DMS53 (cell line): Measurements from ENCODE around the gene PLD1.
"Not testable (repeated sequence)": the region's sequence is repeated elsewhere in the genome, so short reads cannot be mapped to it uniquely, and the experiment has no call there.

Experiments
- DNase-seq: peaks from one replicate; lab custom pipeline; 2025; lab: John Stamatoyannopoulos, UW

Gene PLD1

GRCh38 chr3:171607452-171607851 is 202.8 kb downstream of the PLD1 start:
- DNase-seq, result no peak

DNA sequence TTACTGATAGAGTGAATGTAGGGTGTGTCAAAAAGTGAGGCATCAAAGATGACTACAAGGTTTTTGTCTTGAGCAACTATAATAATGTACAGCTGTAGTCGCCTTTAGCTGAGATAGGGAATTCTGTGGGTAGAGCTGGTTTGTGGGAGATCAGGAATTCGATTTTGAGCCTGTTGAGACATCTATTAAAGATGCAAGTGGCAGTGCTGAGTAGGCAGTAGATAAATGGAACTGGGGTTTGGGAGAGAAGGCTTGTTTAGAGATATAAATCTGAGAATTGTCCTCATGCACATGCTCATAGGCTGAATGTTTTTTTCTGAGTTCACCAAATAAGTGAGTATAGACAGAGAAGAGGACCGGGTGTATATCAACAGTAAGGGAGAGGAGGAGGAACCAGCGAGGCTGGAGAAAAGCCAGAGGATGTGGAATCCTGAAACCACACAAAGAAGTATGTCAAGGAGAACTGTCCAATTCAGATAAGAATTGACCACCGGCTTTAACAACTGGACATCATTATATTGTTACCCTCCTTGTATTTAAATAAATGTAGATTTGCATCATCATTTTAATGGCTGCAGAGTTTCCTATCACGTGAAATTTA is 204.0 kb downstream of the PLD1 start:
- no peak for DNase-seq

DNA sequence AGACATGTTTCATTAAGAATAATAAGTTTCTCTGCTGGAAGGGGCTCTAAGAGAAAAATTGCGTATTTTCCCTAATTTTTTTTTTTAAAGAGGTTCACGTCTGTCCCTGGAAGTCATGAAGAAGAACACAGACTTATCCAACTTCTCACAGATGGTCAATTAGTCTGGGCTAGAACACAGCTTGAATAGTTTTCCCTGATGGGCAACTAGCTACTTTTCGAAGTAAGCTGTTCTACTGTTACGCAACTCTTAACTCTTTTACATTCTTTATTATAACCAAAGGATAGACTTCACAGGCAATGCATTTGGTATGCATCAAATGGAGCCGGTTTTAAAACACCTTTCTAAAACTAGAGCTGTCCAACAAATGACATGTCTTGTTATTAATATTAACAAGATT is 205.9 kb downstream of the PLD1 start:
- DNase-seq, result no peak

GRCh38 chr3:171602072-171602471 is 208.2 kb downstream of the PLD1 start:
- DNase-seq, result no peak

GRCh38 chr3:171600030-171600429 is 210.3 kb downstream of the PLD1 start:
- no peak for DNase-seq

GRCh38 chr3:171598990-171599389 is 211.3 kb downstream of the PLD1 start:
- no peak for DNase-seq

GRCh38 chr3:171592786-171593185 is 217.5 kb downstream of the PLD1 start:
- DNase-seq, result no peak

DNA sequence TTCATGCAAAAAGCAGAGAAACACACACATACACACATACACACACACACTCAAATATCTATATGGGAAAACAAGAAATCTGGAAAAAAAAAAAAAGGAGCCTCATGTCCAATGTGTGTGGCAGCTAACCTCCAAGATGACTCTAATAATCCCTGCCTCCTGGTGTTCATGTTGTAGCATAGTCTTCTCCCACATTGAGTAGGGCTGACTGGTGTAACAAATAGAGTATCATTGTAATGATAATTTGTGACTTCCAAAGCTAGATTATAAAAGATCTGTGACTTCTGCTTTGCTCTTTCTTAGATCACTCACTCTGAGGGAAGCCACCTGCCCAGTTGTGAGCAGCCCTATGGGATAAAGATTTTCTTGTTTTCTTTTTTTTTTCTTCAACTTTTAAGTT is 219.2 kb downstream of the PLD1 start:
- no peak for DNase-seq

DNA sequence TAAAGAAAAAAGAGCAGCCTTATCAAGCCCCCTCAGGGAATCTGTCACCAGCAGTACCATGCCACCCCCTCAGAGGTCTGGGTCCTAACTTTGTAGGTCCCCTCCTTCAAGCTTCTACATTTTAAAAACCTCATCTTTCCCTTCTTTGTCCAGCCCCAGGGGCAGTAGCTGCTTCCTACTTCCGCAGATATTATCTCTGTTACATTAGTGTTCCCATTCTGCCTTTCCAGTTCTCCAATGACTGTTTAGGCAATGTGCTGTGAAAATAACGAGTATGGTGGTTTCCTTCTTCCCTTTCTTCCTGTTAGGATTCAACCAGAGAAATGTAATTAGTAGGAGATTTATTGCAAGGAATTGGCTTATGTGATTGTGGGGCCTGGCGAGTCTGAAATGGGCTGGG is 224.0 kb downstream of the PLD1 start:
- DNase-seq, result no peak

GRCh38 chr3:171585039-171585438 is 225.2 kb downstream of the PLD1 start:
- no peak for DNase-seq

DNA sequence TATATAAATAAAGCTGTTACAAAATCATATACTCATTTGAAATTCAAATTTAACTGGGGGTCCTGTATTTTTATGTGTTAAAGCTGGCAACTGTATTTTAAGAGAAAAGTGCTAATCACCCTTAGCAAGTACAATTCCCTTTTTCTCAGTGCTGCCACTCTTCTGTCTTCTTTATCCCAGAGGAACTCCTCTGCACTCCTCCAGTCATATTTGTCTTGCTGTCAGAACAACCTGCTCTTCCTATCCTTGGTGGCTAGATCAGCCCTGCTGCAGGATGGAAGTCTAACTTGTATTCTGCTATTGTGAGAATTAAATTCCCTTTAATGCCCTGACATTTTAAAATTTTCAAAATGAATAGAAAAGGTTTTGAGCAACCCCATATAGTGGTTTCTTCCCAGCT is 226.2 kb downstream of the PLD1 start:
- DNase-seq, result no peak

DNA sequence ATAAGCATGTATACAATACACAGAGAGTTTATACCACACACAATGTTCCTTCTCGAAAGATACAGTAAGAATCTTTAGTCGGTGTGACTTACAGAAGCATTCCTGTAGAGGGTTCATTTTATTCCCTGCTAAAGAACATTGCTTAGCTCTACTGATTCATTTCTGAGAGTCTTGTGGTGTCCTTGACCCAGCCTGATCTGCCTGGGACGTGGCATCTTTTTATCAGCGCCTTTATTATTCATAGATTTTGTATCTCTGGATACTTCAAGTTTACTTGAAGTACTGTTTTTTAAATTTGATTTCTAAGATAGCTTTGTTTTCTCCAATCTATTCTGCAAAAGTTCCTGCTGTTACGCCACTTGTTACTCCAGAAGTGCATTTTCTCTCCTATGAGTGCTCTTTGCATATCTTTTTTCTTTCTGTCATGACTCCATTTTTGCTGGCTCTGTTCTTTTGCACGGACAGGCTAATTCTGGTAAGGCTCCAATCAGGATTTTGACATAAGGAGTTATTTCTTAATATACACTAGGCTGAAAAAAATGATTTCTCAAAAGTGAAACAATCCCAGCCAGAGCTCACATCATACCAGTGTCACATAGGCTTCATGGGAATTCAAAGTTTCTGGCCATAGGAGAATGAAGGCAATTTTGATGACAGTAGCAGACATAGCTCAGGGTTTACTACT is 235.6 kb downstream of the PLD1 start:
- no peak for DNase-seq

DNA sequence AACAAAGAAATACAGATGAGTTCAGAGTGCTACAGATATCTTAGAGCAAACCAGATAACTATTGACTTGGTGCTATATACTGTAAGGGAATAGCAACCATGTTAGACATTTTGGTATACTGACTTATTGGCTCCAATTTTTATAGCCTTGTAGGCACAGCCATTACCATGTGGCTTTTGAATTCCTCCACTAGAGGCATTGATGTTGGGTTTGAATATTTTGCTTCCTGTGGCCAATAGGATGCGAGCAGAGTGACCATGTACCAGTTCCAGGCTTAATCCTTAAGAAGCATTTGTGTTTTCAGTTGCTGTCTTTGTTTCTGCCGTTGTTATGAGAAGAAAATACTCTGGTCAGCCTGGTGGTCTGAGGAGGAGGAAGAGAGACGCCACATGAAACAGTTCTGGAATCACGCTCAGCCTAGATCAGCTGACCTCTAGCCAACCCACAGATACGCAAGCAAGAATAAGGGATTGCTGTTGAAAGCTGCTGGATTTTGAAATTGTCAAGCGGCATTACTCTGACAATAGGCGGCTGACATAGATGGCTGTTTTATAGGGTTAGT is 240.6 kb downstream of the PLD1 start:
- DNase-seq, result no peak

DNA sequence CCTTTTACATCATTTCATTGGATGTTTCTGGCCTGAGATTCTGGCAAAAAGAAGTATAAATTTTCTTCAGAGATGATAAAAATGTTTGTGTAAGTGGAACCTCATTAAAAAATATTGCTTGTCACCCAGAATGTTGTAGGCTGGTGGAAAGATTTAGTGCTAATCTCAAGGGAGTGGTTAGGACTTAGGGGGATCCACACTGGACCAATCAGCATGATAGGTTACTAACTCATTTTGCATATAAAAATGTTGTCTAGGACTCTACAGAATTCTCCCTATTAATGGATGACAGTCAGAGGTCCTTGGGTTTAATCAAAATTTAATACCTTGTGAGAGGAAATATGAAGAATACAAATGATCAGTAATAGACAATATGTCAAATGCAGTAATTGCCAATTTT is 241.5 kb downstream of the PLD1 start:
- no peak for DNase-seq

- peak; percentile 67 for DNase-seq
These were observed 243.4 kb downstream of the PLD1 start for GRCh38 chr3:171566803-171567422.

DNA sequence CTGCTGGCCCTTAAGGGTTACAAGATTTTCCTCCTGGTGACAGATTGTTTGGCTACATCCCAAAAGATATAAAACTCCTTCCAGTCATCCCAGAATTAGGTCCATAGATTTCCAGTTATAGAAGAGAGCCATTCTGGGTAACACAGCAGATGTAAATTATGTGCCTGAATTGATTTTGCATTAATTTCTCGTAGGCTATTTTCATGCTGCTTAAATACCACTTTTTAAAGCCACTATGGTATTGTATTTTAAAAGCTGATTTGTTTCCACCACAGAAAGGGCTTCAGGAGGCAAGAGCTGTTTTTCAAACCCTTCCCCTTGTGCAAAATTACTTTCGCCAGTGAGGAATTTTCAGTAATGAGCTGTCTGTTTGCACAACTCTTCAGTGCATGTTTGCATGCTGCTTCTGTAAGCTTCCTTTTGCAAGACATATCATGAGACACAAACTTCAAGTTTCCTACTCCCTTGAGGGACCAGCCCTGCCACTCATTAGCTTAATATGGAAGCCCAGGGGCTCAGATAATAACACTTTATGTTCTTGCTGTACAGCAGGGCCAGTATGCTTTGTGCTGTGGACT is 244.7 kb downstream of the PLD1 start:
- DNase-seq, result peak; percentile 41

DNA sequence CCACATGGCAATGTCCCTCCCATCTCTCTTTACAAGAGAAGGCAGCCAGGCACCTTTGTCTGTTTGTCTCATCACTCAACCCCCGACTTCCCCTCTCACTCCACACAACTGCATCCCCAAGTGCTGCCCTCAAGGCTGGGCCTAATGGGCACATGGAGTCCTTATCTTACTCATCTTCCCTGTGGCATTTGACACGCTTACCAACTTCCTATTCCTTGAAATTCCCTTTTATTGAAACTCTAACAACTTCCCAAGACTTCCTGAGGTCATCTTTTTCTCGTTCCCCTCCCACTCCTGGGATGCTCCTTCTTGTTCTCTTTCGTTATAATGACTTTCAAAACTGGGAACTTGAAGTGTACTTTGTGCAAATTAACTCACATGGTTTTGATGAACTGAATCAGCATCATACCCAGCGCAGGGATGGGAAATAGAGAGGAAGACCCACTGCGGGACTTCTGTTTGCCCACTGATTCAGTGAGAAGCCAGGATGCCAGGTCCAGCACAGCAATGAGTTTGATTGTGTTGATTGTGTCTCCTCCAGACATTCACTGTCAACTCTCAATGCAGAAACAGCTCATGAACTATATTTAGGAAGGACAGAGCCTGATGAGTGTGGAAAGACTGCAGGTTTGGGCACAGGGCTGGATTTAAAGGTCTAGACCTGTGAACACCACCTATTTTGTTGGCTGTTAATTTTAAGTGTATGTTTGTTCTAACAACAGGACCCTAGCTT is 245.4 kb downstream of the PLD1 start:
- no peak for DNase-seq

DNA sequence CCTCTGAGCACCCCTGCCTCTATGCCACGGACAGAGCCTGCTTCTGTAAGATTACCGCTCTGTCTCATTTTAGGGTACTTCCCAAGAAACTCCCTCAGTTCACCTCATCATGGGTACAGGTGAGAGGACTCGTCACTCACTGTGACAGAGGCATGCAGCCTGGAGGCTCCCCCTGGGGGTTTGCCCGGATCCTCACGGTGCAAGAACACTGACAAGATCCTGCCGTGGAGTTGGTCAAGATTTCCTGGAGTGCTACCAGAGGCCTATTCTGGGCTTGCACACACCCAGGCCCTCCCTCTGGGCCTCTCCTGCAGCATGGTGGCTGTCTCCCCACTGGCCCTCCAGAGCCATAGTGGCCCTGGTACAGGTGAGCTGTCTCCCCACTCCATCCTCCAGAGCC is 247.0 kb downstream of the PLD1 start:
- DNase-seq, result no peak

GRCh38 chr3:171562459-171562858 is 247.8 kb downstream of the PLD1 start:
- not testable (repeated sequence) for DNase-seq

- DNase-seq, result no peak
These were observed 248.5 kb downstream of the PLD1 start for GRCh38 chr3:171561596-171562323.

- DNase-seq, result no peak
These were observed 250.7 kb downstream of the PLD1 start for GRCh38 chr3:171559586-171559985.
